GM19397 (cell line): ENCODE measurements around the gene PANX1.

ENCODE experiments used
- ATAC-seq: cut with Tn5 transposase; IDR thresholded peaks from one replicate; pipeline ENCODE4 v1.9.1; 2021; ENCODE audit warnings: mild to moderate bottlenecking, moderate library complexity; ENCODE audit not compliant: unreplicated experiment

PANX1 gene

GRCh38 chr11:94183886-94184264 is 55.2 kb downstream of the PANX1 start:
- ATAC-seq = peak; percentile 70

GRCh38 chr11:94184362-94184761 is 55.7 kb downstream of the PANX1 start:
- ATAC-seq = no peak

- ATAC-seq = no peak
These were observed 56.2 kb downstream of the PANX1 start for GRCh38 chr11:94184846-94185245.

- no peak for ATAC-seq
These were observed 56.9 kb downstream of the PANX1 start for GRCh38 chr11:94185416-94186084.

GRCh38 chr11:94186342-94187203 is 57.9 kb downstream of the PANX1 start:
- no peak for ATAC-seq

GRCh38 chr11:94193288-94193687 is 64.6 kb downstream of the PANX1 start:
- ATAC-seq = no peak

- no peak for ATAC-seq
These were observed 66.1 kb downstream of the PANX1 start for GRCh38 chr11:94194712-94195111.

GRCh38 chr11:94196363-94196762 is 67.7 kb downstream of the PANX1 start:
- ATAC-seq = no peak

GRCh38 chr11:94198718-94199117 is 70.1 kb downstream of the PANX1 start:
- no peak for ATAC-seq

GRCh38 chr11:94199136-94200130 is 70.8 kb downstream of the PANX1 start:
- ATAC-seq = no peak

- ATAC-seq = no peak
These were observed 72.4 kb downstream of the PANX1 start for GRCh38 chr11:94201004-94201465.

- ATAC-seq = no peak
These were observed 74.4 kb downstream of the PANX1 start for GRCh38 chr11:94203070-94203469.

- ATAC-seq = no peak
These were observed 82.7 kb downstream of the PANX1 start for GRCh38 chr11:94211261-94211830.

GRCh38 chr11:94212898-94213297 is 84.3 kb downstream of the PANX1 start:
- ATAC-seq = no peak

GRCh38 chr11:94217705-94218104 is 89.1 kb downstream of the PANX1 start:
- ATAC-seq = no peak

- ATAC-seq = no peak
These were observed 89.7 kb downstream of the PANX1 start for GRCh38 chr11:94218372-94218771.

GRCh38 chr11:94219771-94220170 is 91.1 kb downstream of the PANX1 start:
- no peak for ATAC-seq

GRCh38 chr11:94224078-94224477 is 95.4 kb downstream of the PANX1 start:
- no peak for ATAC-seq
